GM18507 (cell line): ENCODE measurements around the gene TJP2.
"Not testable (repeated sequence)": the region's sequence is repeated elsewhere in the genome, so short reads cannot be mapped to it uniquely, and the experiment has no call there.

Experiments
- DNase-seq: peaks from one replicate; pipeline ENCODE4 v3.0.0; 2011; ENCODE audit warnings: low read depth; ENCODE audit not compliant: insufficient read length; ENCODE audit errors: extremely low spot score
- FAIRE-seq: peaks from 2 replicates; lab custom pipeline; 2011; peaks lifted over from hg19 to GRCh38; lab: Jason Lieb, UNC

The TJP2 gene

GRCh38 chr9:69157751-69158466 lies 16.2 kb upstream of the TJP2 start:
- DNase-seq (no peak), FAIRE-seq (no peak)

DNA sequence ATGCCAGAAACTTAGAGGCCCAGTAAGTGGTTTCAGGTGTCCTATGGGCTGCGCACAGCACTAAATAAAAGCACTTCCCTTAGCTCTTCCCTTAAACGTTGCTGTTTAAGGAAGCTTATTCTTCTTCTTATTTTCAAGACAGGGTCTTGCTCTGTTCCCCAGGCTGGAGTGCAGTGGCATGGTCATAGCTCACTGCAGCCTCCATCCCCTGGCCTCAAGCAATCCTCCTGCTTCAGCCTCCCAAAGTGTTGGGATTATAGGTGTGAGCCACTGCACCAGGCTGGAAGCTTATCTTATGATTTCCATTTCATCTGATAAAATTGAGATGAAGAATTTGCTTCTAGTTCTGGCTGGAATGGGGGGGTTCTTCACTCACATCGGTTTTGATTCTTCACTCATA lies 15.6 kb upstream of the TJP2 start:
- FAIRE-seq (no peak), DNase-seq (no peak)

GRCh38 chr9:69164573-69164972 lies 9.5 kb upstream of the TJP2 start:
- not testable (repeated sequence) for DNase-seq, FAIRE-seq

DNA sequence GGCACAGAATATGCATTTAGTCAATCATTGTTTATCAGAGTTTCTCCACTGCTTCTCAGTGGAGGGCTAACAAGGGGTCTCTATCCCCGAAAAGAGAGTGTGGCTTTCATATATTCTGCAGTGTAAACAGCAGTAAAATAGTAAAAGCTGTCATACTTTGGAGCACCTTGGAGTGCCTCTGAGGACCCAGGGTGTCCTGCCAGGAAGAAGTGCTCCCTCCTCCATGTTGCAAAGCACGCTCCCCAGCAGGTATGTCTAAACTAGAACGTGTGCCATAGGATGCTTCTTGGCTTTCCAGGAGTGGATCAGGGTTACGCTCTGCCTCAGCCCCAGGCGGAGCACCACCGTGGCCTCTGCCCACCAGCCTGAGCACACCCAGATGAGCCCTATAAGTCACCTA lies 8.5 kb upstream of the TJP2 start:
- FAIRE-seq (no peak), DNase-seq (no peak)

GRCh38 chr9:69168709-69169217 lies 5.3 kb upstream of the TJP2 start:
- FAIRE-seq (peak; percentile 72), DNase-seq (no peak)

- DNase-seq (no peak), FAIRE-seq (no peak)
Measured at GRCh38 chr9:69170231-69170630, 3.8 kb upstream of the TJP2 start.

DNA sequence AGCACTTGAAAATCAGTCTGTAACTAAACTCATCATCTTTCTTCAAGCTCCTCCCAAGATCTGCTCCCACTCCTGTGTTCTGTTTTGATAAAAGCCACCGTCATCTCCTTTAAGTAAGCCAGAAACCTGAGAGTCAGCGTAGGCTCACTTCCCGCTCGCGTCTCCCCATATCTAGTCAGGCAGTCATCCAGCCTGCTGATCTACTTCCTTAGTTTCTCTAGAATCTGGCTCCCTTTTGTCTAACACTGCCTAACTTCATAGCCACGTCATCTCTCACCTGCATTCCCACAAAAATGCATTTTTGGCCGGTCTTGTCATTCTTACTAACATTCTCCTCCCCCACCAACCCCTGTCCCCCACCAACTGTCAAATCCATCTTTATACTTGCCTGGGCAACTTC lies 3.0 kb upstream of the TJP2 start:
- DNase-seq (no peak), FAIRE-seq (no peak)

DNA sequence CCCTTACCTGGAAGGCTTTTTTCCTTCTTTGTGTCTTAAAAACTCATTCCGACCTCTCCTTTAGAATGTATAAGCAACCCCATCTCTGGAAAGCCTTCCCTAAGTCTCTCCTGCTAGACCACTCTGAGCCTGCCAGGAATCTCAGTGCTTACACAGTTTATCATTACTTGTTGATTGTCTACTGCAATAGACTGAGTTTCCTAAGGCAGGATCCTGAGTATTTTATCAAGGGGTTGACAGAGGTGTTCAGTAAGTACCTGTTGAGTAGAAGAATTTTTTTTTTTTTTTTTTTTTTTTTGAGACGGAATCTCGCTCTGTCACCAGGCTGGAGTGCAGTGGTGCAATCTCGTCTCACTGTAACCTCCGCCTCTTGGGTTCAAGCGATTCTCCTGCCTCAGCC lies 2.6 kb upstream of the TJP2 start:
- FAIRE-seq = no peak
- no peak for DNase-seq

- no peak for FAIRE-seq
Measured at GRCh38 chr9:69172895-69173294, 1.2 kb upstream of the TJP2 start.

GRCh38 chr9:69173497-69173890 lies 583 bp upstream of the TJP2 start:
- DNase-seq (no peak), FAIRE-seq (no peak)

More at GRCh38 chr9:69172895-69173294, 1.2 kb upstream of the TJP2 start:
- no peak for DNase-seq

GRCh38 chr9:69174616-69175463 lies 763 bp downstream of the TJP2 start:
- DNase-seq = no peak
- peak; percentile 87 for FAIRE-seq

DNA sequence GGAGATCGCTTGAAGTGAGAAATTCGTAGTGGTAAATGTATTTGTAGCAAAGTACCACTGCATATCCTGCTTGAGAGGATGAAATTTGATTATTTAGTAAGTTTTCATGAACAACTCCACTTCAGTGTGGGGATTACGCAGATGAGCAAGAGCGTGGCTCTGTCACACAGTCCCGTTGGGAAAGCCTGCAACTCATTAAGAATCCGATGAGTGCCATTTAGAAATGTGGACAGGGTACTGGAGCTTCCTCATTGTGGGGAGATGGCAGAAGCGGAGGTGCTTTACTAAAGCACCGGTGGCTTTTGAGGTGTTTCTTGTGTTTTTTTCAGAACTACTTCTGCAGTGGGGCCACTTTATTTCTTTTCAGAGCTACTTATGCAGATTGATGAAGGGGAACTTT lies 1.4 kb downstream of the TJP2 start:
- no peak for DNase-seq
- no peak for FAIRE-seq

DNA sequence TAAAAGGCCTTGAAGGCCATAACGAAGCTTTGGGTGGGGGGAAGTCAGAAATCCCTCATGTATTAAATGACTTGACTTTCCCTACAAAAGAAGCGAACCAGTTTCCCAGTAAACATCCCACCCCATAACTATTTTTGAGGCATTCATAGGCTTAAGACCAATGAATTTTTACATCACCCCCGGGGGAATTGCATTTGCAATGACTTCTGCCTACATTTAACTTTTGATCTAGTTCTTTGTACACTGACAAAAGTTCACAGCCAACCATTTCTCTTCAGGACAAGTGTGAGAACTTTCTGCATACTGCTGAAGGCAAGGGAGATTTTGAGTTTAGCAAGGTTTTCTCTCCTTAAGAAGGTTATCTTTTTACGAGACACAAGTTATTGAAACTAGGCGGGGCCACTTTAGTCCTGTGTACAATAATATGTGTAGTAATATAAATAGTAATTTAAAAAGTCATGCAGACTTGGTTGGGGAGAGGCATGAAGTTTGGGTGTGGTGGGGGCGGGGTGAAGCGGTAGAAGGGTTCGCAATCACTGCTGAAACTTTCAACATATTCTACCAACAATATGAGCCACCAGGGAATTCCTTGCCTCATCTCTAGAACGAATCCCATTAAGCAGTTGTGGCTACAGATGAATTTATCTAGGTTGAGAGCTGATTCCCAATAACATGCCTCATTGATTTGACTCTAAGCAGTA lies 2.5 kb downstream of the TJP2 start:
- DNase-seq = no peak
- FAIRE-seq = no peak

DNA sequence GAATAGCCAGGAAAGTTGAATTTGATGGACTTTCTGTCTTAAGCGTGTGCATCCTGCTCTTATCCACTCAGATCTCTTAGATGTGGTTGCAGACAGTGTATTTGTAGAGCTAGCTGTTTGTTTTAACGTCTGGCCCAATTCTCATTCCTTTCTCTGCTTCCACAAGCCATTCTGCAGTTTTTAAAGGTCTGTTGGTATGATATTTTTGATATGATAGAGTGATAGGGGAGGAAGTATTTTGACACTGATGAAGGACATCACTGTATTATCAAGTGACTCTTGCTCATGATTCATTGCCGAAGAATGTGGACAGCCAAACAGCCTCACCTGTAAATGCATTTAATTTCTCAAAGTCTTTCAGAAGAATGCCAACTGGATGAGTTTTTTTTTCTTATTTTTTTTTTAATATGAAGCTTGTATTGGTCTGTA lies 4.5 kb downstream of the TJP2 start:
- DNase-seq = no peak
- no peak for FAIRE-seq

- DNase-seq (no peak), FAIRE-seq (no peak)
Measured at GRCh38 chr9:69179037-69179436, 5.0 kb downstream of the TJP2 start.

DNA sequence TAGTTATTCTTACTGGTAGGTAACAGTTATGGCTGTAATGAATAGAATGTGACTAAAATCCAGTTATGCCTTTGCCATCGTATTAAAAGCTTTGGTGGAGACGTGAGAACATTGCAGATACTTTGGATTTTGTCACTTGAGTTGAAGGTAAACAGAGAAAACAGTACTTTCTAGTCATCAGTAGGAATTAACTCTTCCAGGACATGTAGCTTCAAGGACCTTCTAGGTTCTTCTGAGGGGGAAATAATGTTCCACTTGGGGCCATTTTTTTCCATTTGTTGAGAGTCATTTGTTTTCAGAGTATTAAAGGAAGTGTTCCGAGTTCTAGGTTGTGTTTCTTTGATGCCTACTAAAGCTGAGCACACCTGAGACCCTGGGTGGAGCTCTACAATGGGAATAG lies 6.1 kb downstream of the TJP2 start:
- no peak for DNase-seq
- FAIRE-seq = no peak

- no peak for FAIRE-seq
- no peak for DNase-seq
Measured at GRCh38 chr9:69180670-69181069, 6.6 kb downstream of the TJP2 start.

GRCh38 chr9:69181908-69182353 lies 7.9 kb downstream of the TJP2 start:
- no peak for DNase-seq

GRCh38 chr9:69184266-69184665 lies 10.2 kb downstream of the TJP2 start:
- DNase-seq (no peak), FAIRE-seq (no peak)

More at GRCh38 chr9:69181908-69182353, 7.9 kb downstream of the TJP2 start:
- FAIRE-seq = no peak
